Stomach (tissue), 4 donors: ENCODE data around the gene USP32.

Experiments
- CTCF ChIP-seq, 7 experiments: fragments of 450-650 bp in 4 of 7; fragments of 200-600 bp in 3 of 7; sonication (generic) in 3 of 7; IDR thresholded peaks; one replicate each; pipeline ENCODE4 v1.5.1; 2016 to 2019; ENCODE audit warnings: antibody characterized with exemption in 7 of 7, control low read depth in 2 of 7, mild to moderate bottlenecking in 1 of 7
- POLR2A ChIP-seq, 4 donors: fragments of 450-650 bp; IDR thresholded peaks; one replicate each; pipeline ENCODE4 v1.6.1; 2016; ENCODE audit warnings: antibody characterized with exemption in 4 of 4, control low read depth in 2 of 4, mild to moderate bottlenecking in 1 of 4, moderate library complexity in 1 of 4

- TF ChIP-seq CTCF (IDR thresholded peaks at IDR 0.05) (no peak), POLR2A (IDR thresholded peaks at IDR 0.05) (no peak)
Measured at GRCh38 chr17:60383379-60383778, 8.6 kb downstream of the USP32 start.
